Stimulated activated naive CD8-positive, alpha-beta T cell treated with anti-CD3 and anti-CD28 coated beads, Interleukin-15, Interleukin-2, amounts not matched to agents 100 U/mL and 50 U/mL, for 24 hours (primary cell): Measurements from ENCODE around the gene SKI.
"Not testable (repeated sequence)": the region's sequence is repeated elsewhere in the genome, so short reads cannot be mapped to it uniquely, and the experiment has no call there.

Source experiments
- ATAC-seq: fragments of 150-1000 bp; cut with Tn5 transposase; one replicate; pipeline ENCODE4 v1.10.0; 2021
- DNase-seq: peaks from one replicate; pipeline ENCODE4 v3.0.0; 2021

Gene SKI

GRCh38 chr1:2242814-2243725 lies 15.0 kb downstream of the SKI start:
- no peak for DNase-seq
- peak; percentile 37 for ATAC-seq

- ATAC-seq, DNase-seq: not testable (repeated sequence)
Measured at GRCh38 chr1:2247045-2247394, 18.9 kb downstream of the SKI start.

DNA sequence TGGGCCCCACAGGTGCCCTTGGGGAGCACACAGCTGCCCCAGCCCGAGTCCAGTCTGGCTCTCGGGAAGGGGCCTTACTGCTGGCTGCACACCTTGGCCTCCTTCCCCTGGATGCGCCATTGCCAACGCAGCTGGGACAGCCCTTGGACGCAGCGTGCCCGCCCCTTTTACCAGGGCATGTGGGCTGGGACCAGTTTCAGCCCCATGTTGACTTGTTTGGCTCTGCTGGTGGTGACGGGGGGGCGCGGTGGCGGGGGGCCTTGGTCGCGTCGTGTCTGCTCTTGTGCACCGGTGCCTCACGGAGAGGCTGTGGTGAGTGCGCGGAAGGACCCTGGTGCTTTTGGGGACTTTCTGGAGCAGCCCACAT lies 19.6 kb downstream of the SKI start:
- DNase-seq: no peak
- ATAC-seq: no peak

- ATAC-seq (no peak), DNase-seq (no peak)
Measured at GRCh38 chr1:2248127-2248826, 20.2 kb downstream of the SKI start.

DNA sequence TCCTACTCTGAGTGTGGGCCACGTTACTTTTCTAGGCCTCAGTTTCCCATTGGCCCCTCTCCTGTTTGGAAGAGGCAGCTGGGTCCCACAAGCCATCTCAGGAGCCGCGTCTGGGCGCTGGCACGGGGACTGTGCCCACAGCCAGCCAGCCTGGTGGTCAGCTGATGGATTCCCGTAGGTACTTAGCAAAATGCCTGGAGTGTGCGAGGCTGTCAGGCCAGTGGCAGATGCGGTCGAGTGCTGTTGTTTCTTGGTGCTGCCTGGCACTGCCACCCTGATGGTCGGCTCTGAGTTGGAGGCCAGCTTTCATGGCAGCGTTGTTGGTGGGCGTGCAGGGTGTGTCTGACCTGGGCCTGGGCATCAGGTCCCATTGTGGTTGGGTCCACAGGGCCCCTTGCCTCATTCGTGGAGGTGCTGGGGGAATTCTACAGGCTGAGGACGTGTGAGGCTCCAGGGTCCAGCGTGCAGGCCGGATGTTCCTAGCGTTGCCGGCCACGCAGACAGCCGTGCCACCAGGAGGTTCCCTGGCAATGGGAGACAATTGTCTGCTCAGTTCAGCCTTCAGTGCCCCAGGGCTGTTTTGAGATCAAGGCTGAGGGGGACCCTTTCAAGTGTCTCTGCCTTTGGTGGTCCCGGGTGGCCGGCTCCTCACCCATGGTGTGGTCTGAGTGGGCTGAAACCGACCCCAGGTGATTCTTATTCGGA lies 20.9 kb downstream of the SKI start:
- no peak for ATAC-seq
- no peak for DNase-seq

DNA sequence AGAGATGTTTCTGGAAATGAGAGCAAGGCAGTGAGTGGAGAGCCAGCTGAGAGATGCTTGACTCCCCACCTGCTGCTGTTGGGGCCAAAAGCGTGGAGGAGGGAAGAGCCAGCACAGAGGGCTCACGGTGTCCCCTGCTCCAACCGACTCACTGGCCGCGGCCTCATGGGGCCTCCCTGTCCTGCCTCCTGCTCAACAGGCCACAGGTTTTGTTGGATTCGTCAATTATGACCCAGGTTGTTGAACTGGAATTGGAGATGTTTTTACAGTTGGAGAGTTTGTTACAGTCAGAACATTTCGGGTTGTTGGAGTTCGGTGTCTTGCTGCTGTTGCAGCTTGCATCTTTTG lies 21.4 kb downstream of the SKI start:
- DNase-seq (no peak), ATAC-seq (no peak)

DNA sequence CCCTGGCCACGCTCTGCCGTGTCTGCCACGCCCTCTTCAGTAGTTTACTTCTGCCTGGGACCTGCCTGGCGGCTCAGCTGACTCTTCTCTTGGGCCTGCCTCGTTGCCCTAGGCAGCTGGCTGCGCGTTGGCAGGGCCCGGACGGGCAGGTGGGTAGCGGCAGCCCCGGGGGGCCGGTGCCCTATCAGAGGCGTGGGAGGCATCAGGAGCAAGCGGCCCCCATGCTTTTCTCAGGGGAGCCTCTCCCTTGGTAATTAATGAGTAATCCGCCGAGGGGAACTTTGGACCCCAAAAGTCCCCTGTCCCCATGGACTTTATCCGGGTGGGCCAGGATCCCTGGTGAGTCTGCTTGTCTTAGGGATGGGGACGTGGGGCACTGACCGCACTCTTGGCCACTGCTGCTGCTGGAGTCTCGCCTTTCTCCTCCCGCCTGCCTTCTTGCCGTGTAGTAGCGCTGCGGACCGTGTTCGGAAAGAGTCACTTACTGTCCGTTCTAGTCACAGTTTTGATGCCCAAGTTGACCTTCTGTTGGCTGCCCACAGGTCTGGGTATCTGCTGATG lies 22.7 kb downstream of the SKI start:
- ATAC-seq (no peak), DNase-seq (no peak)

DNA sequence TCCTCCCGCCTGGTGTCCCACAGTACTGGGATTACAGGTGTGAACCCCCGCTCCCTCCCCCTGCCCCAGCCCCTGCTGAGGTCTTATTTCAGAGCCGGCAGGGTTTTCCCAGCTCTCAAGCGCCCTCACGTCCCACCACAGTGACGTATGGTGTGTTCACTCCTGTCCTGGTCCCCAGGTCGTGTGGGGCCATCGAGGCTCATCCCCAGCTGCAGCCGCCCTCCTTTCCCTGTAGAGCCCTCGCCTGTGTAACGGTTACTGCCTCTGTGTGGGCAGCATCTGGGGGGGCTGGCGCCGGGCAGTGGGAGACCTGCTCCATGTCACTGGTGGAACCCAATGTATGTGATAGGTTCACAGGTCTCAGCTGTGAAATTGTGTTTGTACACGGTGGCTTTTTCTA lies 23.2 kb downstream of the SKI start:
- no peak for DNase-seq
- ATAC-seq: no peak

- ATAC-seq (no peak), DNase-seq (no peak)
Measured at GRCh38 chr1:2251786-2252185, 23.7 kb downstream of the SKI start.

- no peak for ATAC-seq
Measured at GRCh38 chr1:2252423-2252822, 24.3 kb downstream of the SKI start.

GRCh38 chr1:2253036-2253796 lies 25.1 kb downstream of the SKI start:
- ATAC-seq (no peak), DNase-seq (no peak)

More at GRCh38 chr1:2252423-2252822, 24.3 kb downstream of the SKI start:
- no peak for DNase-seq

- no peak for DNase-seq
- ATAC-seq: no peak
Measured at GRCh38 chr1:2253797-2254480, 25.8 kb downstream of the SKI start.

DNA sequence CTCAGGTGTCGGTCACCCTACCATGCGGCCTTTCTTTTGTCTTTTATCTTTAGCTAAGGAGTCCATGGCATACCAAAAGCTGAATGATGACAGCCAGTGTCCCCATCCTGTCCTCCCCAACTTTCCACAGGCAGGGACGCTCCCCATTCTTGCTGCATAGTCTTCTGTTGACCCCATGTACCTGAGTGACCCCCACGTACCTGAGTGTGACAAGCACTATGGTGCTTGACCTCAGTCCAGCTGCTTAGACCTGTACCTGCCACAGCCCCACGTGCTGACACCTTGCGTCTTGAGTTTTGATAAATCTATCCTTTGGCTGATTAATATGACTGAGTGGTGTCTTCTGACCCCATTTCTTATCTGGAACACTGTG lies 26.9 kb downstream of the SKI start:
- no peak for ATAC-seq
- DNase-seq: no peak

GRCh38 chr1:2255420-2256369 lies 27.6 kb downstream of the SKI start:
- DNase-seq (peak; percentile 66), ATAC-seq (peak; percentile 66)

GRCh38 chr1:2256435-2257244 lies 28.5 kb downstream of the SKI start:
- DNase-seq: no peak
- ATAC-seq: no peak

- no peak for DNase-seq
- ATAC-seq: no peak
Measured at GRCh38 chr1:2257245-2257627, 29.1 kb downstream of the SKI start.

DNA sequence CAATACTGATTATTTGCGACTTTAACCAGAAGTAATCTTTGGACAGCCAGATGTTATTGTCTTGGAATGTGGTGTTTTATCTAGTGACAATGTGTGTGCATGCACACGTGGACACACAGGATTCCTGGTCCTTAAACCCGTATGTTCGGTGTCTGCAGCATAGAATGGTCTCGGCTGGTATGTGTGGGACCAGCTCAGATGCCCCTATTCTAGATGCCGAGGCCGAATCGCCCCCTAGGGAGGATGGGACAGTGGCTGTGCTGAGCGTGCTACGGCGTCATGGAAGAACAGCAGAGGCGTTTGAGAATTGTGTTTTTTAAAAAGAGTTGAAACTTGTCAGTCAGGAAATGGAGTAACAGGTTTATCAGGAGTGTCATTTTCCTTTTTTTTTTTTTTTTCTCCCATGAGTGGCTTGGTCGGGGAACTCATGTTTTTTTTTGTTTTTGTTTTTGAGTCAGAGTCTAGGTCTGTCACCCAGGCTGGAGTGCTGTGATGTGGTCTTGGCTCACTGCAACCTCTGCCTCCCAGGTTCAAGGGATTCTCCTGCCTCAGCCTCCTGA lies 30.1 kb downstream of the SKI start:
- DNase-seq: no peak
- ATAC-seq: no peak

DNA sequence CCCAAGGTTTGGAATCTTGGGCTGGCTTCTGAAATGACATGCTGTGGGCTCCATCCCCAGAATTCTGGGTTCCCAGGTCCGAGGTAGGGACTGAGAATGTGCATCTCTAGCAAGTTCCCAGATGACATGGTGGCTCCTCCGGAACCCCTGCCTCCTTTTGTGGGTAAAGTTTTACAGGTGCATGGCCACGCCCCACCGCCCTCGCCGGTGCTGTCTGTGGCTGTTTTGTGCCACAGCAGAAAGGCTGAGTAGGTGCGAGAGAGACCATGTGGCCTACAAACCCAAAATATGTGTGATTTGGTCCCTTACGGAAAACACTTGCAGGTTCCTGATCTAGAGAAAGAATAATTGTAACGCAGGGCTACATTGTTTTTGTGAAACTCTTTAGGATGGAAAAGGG lies 30.9 kb downstream of the SKI start:
- peak; percentile 70 for DNase-seq
- ATAC-seq: peak; percentile 58
